ENCODE data around the gene BANF1.

The BANF1 gene, protein sequence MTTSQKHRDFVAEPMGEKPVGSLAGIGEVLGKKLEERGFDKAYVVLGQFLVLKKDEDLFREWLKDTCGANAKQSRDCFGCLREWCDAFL

DNA sequence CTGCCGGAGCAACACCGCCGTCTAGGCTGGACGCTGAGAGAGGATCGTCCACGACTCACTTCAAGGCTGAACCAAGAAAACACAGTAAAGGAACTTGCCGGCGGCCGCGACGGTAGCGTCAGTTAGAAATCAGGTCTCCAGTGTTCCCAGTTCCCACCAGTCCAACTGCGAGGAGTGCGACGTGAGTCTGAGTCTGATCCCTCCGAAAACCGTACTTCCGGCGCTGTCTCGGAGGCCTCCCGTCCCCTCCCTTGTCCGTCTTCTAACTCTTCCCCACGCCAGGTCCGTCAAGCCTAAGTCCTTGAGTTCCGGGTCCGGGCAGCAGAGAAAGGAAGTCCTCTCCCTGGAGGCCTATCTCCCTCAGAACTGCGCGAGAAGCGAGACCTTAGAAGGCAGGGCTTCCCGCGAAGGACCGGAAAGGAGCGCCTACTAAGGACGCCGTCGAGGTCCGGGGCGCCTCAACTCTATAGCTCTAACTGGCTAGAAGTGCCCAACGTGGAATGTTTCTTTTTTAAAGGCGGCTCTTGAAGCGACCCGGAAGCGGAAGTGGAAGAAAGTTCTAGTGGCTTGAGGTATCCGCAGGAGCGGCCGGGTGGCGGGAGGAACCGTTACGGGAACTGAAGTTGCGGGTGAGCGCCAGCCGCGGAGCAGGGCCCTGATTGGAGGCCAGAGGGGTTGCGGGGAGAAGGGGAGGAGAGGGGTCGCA is at the start of gene BANF1, which contains the start of gene EIF1AD:
TSS of gene BANF1 (plus strand) at position 562 of the 706 bp plus-strand sequence. CDS start 748 bp downstream, outside the sequence.
TSS of gene EIF1AD (minus strand) at position 216 of the 706 bp plus-strand sequence. CDS start 1,768 bp downstream, outside the sequence.
- peak; percentile 85 to 96 for DNase-seq (ENCODE audit: low read depth in 1 of 2, low spot score in 1 of 2)

GRCh38 chr11:65953471-65953870 is 48.8 kb upstream of the BANF1 start:
- no peak for DNase-seq (ENCODE audit: low read depth in 1 of 2, low spot score in 1 of 2)

DNA sequence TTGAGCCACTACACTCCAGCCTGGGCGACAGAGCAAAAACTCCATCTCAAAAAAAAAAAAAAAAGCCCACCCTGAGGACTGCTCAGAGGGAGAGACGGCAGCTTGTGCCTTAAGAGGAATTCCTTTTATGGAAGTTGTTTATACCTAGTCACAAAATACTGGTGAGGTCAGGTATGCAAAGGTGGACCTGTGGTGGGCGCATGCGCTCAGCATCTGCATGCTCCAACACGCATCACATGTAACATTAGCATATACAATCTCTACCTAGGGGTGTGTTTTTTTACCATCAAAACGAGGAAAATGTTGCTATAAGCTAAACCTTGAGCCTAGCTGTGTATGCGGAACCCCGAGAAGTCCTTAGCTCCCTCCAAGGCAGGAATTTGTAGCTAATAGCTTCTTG is 47.5 kb upstream of the BANF1 start:
- DNase-seq (ENCODE audit: low read depth in 1 of 2, low spot score in 1 of 2) = no peak

DNA sequence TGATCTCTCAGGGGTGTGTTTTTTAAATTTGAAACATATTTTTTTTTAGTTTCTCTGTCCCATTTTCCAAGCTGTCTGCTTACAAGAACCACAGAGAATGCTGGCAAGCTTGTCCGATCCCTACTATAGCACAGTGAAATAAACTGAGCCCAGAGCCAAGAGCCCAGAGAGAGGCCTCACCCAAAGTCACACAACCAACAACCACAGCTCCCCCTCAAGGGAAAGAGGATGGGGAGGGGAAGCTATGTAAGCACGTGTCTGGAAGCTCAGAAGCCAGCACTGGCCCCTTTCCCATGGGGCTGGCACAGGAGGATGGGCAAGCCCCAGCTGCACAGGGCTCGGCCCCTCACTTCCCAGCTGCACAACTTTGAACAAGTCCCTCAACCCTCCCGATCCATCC is 44.0 kb upstream of the BANF1 start:
- no peak for DNase-seq (ENCODE audit: low read depth in 1 of 2, low spot score in 1 of 2)

DNA sequence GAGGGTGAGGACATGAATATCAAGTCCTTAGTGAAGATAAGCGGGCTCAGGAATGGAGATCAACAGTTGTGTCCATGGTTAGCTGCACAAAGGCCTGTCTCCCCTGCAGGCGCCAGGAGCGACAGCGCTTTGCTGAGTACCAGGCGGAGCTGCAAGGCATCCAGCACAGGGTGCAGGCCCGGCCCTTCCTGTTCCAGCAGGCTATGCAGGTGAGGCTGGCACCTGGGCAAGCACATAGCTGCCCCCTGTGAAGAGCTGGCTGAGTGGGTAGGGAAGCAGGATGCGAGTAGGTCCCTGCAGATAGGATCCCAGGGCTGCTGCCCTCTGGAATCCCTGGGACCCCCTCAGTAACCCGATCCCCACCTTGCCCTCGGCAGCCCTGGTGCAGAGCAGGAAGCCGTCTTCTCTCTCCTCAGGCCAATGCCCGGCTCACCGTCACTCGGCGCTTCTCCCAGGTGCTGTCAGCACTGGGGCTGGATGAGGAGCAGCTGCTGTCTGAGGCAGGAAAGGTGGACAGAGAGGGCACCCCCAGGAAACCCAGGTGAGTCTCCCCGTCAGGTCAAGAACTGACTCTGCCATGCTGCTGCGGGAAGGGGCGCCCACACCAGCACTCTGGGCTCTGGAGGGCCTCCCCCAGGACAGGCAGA is 43.4 kb upstream of the BANF1 start:
- no peak for DNase-seq (ENCODE audit: low read depth in 1 of 2, low spot score in 1 of 2)

DNA sequence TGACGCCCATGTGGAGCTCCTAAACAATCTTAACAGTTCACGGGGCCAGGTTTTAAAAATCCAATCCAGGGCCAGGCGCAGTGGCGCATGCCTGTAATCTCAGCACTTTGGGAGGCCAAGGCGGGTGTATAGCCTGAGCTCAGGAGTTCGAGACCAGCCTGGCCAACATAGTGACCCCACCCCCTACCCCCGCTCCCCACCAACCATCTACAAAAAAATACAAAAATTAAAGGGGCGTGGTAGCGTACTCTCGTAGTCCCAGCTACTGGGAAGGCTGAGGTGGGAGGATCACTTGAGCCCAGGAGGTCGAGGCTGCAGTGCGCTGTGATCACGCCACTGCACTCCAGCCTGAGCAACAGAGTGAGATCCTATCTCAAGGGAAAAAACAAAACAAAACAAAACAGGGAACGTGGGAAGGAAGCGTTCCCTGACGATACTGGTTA is 41.5 kb upstream of the BANF1 start:
- DNase-seq (ENCODE audit: low read depth in 1 of 2, low spot score in 1 of 2) = no peak

- peak; percentile 81 to 96 for DNase-seq (ENCODE audit: low read depth in 1 of 2, low spot score in 1 of 2)
Observed at GRCh38 chr11:65961267-65962140, 40.8 kb upstream of the BANF1 start, which contains the start of gene SART1. TSS of gene SART1 (plus strand) at chr11:65961734. CDS start at chr11:65961781, 47 bp downstream.

DNA sequence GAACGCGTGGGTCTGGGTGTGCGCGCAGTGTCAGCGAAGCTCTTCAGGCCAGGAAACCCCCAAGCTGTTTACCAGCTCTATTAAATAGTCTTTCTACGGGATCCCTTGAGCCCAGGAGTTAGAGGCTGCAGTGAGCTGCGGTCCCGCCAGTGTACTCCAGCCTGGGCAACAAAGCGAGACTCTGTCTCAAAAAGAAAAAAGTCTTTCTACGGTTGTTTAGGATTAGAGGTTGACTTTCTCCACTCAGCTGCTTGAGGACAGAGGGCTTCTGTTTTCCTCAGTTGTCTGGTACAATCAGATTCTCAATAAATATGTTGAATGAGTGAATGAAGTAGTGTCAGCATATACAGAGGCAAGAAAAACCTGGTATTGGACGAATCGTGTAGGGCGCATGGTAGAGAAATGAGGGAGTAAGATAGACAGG is 40.1 kb upstream of the BANF1 start:
- no peak for DNase-seq (ENCODE audit: low read depth in 1 of 2, low spot score in 1 of 2)

DNA sequence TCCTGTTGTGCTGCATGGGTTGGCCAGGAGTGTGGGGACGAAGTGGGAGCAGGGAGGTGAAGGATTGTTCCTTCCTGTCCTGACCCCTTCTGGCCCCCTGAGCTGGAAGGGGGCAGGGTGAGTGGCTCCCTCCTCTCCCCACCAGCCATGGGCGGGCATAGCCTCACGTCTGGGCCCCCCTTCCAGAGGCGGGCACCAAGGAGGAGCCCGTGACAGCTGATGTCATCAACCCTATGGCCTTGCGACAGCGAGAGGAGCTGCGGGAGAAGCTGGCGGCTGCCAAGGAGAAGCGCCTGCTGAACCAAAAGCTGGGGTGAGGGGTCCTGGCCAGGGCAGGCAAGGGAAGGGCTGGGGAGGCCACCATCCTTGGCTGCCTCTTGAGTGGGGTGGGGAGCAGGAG is 37.4 kb upstream of the BANF1 start:
- no peak for DNase-seq (ENCODE audit: low read depth in 1 of 2, low spot score in 1 of 2)

- DNase-seq (ENCODE audit: low read depth in 1 of 2, low spot score in 1 of 2) = no peak
Observed at GRCh38 chr11:65965986-65966762, 36.1 kb upstream of the BANF1 start.

GRCh38 chr11:65967329-65967934 is 34.9 kb upstream of the BANF1 start:
- no peak for DNase-seq (ENCODE audit: low read depth in 1 of 2, low spot score in 1 of 2)

DNA sequence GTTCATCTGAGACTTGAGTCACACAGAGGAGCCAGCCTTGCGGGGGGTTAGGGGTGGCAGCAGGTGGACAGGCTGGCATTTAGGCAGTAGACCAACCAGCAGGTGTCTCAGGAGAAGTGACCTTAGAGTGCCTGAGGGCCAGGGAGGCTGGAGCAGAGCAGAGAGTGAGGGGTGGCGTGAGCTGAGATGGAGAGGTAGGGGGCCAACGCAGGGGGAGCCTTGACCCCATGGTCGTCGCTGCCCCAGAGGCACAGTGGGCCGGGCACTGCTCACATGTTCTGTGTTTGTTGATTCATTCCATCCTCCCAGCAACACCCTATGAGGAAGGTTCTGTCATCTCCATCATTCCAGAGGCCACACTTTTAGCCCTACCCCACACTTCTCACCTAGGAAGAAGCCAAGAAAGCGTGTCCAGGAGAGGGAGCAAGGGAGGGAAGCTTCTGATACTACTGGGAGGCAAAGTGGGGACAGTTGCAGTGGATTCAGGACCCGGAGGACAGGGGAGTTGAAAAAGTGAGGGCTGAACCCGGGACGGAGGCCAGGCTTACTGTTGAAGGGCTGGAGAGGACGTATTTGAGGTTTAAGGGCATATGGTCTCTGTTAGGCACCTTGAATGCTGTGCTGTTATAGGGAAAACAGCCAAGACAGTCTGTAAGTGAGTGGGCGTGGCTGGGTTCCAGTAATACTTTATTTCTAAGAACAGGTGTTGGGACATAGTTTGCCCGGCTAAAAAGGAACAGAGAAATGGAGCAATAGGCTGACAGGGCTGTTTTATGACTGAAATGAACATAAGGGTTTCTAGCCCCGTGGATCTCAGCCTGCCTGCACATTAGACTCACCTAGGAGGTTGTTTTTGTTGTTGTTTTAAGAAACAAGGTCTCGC is 33.5 kb upstream of the BANF1 start:
- DNase-seq (ENCODE audit: low read depth in 1 of 2, low spot score in 1 of 2) = no peak

DNA sequence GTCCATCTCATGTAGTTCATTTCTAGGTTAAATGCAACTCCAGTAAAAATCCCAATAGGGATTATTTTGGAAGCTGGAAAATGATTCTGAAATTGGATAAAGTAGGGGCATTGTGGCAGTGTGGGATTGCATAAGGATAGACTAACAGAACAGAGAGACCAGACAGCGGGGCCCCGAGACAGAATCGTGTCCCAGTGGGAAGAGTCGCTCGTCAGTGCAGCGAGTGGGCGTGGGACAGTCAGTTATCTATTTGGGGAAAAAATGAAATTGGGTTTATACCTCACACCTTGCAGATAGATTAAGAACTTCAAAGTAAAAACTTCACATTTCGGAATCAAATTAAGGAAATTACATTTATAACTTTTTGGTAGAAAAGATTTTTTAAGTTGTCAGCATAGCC is 30.2 kb upstream of the BANF1 start:
- no peak for DNase-seq (ENCODE audit: low read depth in 1 of 2, low spot score in 1 of 2)

DNA sequence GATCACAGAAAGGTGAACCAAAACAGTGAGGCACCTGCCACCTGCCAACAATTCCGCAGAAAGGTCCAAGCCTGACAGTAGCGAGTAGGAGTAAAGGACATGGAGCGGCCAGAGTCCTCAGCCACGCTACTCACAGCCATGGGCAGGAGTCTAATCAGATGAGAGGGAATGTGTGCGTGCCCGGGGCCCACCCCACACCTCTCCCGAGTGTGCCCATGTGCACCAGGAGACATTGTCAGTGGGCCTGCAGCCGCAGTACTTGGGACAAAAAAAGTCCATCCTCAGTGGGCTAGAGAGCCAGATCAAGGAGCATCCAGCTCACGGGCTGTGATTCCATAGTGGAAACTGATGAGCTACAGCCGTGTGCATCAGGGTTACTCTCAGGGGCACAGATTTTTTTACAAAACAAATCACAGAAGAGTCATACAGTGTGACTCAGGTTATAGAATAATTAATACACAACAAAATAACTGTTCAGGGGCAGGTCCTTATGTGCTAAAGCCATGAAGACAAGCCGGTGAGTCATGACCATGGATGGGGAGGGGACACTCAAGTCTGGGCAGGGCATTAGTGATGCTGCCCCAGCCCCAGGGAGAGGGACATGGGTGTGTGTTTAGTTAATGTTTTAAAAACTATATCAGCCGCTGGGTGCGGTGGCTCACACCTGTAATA is 28.7 kb upstream of the BANF1 start:
- no peak for DNase-seq (ENCODE audit: low read depth in 1 of 2, low spot score in 1 of 2)

DNA sequence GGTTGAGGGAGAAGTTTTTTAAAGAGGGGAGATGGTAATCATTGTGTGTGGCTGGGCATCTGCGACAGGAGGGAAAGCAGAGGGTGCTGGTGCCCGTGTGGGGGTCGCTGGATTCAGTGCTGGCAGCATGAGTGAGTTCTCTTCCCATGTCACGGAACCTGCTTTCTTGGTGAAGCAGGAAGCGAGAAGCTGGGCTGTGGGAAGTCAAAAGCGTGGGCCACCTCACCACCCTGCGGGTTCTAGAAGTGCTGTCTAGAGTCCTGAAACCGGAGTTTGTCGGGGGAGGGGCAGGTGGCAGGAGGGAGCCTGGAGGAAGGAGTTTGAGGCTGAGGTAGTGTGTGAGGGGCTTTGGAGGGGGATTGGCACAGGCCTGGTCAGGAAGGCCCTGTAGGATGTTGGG is 26.5 kb upstream of the BANF1 start:
- no peak for DNase-seq (ENCODE audit: low read depth in 1 of 2, low spot score in 1 of 2)

GRCh38 chr11:65976216-65977176 is 25.8 kb upstream of the BANF1 start:
- no peak for DNase-seq (ENCODE audit: low read depth in 1 of 2, low spot score in 1 of 2)

- DNase-seq (ENCODE audit: low read depth in 1 of 2, low spot score in 1 of 2) = no peak
Observed at GRCh38 chr11:65977621-65978390, 24.5 kb upstream of the BANF1 start.

Data from activated CD4-positive, alpha-beta T cell treated with anti-CD3 and anti-CD28 coated beads, Interleukin-2, amount 50 U/mL, for 24 hours (primary cell).